Globus pallidus (tissue), 1 donor: ENCODE data around the gene ANKS1A.
A peak's percentile ranks its signal among the peaks of the same experiment; 100 is the strongest.

ENCODE experiments used
- DNase-seq: peaks from one replicate; pipeline ENCODE4 v3.0.0-alpha.2; 2015; ENCODE audit warnings: low spot score

ANKS1A gene

GRCh38 chr6:35069262-35069661 lies 180.2 kb downstream of the ANKS1A start:
- DNase-seq = no peak

DNA sequence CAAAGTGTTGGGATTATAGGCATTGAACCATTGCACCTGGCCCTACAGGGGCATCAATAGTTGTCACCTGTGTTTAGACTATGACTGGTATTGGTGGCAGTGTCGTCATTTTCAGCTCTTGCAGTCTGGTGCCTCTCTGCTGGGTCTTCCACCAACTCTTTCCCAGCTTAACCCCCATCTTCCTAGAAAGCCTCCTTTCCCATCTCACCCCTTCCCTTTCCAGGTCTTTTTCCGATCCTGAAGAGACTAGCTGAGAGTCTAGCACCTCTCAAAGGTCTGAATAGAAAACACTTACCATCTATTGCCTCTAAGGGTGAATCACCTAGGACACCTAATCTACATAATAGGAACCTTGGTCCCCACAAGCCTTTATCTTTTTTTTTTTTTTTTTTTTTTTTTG lies 181.1 kb downstream of the ANKS1A start:
- DNase-seq = no peak

- no peak for DNase-seq
These were observed 182.4 kb downstream of the ANKS1A start for GRCh38 chr6:35071347-35071994.

DNA sequence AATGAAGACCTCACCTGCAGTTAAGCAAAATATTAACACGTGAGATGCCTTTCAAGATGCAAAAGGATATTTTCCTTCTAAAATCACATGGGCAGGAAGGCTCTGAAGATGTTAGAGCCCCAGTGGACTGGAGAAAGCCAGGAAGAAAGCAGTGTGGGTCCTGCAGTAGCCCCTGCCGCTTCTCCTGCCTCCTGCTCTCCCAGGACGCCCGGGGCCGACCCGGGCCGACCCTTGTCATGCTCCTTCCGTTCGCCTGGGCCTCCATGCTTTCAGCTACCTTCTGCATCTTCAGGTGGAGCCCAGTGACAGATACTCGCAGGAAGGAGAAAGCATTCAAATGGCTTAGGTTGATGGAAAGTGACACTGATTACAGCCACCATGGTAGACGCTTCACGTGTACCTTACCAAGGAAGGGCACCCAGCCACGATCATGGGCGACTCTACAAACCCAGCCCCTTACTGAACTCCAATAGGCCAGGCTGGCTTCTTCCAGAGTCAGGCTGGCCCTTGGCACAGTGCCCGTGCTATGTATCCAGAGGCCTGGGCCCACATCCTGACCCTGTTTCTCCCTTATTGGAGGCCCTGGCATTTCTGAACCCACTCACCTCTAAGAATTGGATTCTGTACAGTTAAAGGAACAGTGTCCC lies 183.1 kb downstream of the ANKS1A start:
- no peak for DNase-seq

DNA sequence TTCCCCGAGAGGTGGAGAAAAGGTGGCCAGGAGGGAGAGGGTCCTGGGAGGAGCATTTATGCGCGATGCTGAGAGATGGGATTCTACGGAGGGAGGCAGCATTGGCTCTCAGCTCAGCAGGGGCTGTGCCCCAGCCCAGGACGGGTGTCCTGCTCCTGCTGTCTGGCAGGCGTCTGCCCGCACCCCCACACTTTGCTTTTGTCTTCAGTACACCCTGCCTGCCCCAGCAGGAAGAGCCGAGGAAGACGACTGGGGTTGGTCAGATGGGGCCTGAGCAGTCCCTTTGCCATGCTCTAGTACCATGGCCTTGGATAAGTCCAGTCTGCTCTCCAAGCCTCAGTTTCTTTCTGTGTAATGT lies 183.6 kb downstream of the ANKS1A start:
- no peak for DNase-seq

DNA sequence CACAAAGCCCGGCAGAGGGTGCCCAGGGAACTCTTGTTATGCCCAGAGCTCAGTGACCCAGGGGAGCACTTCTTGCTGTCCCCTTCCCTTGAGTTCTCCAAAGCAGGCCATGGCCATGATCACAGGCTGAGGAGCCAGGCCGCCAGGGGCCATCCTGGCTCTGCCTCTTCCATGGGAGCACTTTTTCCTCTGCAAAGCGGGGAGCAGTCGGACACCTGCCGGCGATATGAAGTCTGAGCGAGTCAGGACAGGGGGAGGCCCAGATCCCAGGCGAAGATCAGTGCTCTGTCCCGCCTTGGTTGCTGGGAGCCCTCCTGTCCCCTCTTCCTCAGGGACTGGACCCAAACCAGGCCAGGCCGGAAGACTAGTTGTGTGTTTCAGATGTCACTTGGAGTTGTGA lies 184.2 kb downstream of the ANKS1A start:
- no peak for DNase-seq

DNA sequence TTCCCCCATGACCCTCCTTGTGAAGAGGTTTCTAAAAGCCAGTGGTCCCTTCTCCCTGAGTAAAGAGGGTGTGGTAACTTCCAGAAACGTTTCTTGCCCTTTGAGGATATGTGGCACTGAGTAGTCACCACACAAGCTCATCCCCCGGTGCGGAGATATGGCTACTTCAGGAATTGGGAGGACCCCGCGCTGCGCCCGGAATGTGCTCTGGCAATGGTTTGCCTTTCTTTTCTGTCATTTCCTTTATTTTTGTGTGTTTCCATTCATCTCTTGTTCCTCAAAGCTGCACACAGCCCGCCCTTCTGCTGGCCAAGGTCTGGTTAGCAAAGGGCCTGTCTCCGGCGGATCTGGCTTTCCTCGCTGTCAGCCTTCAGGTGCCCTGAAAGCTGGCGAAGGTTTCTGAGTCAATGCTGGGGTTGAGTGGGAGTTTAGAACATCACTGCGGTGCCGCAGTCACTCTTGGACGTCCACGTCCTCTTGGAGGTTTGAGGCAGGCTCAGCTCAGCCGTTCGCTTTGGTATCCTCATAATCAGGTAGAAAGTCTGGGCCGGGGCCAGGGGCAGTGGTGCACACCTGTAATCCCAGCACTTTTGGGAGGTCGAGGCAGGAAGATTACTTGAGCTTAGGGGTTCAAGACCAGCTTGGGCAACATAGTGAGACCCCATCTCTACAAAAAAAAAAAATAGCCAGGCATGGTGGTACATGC lies 184.9 kb downstream of the ANKS1A start:
- no peak for DNase-seq

GRCh38 chr6:35076997-35077712 lies 188.1 kb downstream of the ANKS1A start:
- DNase-seq = no peak

DNA sequence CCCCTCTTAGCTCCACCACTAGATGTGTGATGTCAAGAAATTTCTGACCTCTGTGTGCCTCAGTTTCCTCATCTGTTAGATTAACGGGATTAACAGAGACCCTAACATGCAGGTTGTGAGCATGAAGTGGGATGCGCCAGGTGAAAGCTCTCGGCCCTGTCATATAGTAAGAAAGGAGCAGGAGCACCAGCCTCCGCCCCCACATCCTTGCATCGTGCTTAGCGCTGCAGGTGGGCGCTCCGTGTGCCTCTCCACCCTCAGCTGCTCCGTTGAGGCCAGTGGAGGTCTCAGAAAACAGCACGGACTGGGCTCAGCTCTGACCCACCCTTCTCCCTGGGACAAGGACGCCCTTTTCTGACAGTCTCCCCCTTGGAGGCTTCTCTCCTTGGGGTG lies 188.7 kb downstream of the ANKS1A start:
- DNase-seq = no peak

DNA sequence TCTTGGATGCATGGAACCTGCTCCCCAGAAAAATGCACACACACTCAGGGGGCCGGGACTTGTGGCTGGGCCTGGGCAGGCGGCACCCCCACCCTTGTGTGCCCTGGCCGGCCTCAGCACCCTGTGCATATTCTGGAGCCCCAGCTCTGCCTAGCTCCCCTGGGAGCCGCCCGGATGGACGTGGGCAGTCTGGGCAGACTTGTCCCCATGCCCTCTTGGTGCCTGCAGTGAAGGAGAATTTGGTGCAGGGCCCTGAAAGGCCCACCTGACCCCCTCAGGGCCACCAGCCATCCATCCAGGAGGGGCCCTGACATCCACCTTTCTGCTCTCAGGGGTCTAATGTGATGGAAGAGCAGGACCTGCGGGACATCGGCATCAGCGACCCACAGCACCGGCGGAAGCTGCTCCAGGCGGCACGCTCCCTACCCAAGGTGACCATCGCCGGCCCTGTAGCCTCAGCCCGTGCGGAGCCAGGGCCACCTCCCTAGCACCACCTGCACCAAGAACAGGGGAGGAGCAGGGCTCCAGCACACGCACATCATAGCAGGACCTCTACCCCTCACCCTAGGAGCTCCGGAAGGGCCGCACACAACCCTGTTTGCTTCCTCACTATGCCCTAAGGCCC lies 189.3 kb downstream of the ANKS1A start:
- no peak for DNase-seq

- DNase-seq = no peak
These were observed 189.8 kb downstream of the ANKS1A start for GRCh38 chr6:35078896-35079295.

DNA sequence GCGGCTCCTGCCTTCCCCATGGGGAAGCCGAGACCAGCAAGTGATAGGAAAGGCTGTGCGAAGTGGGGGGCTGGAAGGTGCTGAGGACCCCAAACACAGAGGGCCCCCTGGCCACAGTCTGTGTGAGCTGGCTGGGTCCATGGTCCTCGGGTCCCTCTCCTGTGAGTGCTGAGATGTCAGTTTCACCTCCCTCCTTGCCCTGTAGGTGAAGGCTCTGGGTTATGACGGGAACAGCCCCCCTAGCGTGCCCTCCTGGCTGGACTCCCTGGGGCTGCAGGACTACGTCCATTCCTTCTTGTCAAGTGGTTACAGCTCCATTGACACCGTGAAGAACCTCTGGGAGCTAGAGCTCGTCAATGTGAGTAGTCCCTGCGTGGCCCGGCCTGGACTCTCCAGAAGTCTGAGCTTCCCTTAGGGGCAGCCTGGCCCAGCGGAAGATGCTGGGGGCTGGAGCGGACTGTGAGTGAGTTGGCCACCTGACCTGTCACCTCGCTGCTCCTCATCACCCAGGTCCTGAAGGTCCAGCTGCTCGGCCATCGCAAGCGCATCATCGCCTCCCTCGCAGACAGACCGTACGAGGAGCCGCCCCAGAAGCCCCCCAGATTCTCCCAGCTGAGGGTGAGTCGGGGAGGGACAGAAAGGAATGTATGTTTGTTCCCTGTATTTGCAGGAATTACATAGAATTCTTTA lies 190.4 kb downstream of the ANKS1A start:
- no peak for DNase-seq

GRCh38 chr6:35080016-35080680 lies 191.1 kb downstream of the ANKS1A start:
- no peak for DNase-seq

- DNase-seq = no peak
These were observed 191.9 kb downstream of the ANKS1A start for GRCh38 chr6:35080821-35081425.

GRCh38 chr6:35081426-35081851 lies 192.4 kb downstream of the ANKS1A start:
- no peak for DNase-seq

- DNase-seq = no peak
These were observed 193.1 kb downstream of the ANKS1A start for GRCh38 chr6:35082046-35082732.

GRCh38 chr6:35082733-35083403 lies 193.8 kb downstream of the ANKS1A start:
- no peak for DNase-seq

DNA sequence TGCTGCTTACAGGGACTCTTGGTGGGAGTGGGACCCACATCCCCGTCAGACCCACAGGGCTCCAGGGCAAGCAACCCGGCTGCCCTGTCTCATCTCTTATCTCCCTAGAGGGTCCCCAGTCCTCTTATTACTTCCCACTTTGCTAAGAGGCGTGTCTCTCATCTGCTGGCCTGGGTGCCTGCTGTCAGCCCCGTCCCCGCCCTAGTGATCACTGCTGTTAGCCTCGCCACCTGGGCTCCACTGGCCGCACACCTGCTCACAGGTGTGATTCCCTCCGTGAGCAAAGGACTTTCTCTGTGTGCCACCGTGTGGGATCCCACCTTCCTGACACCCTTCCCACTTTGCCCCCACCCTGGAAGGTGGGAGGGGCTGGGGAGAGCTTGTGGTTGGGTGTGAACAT lies 194.5 kb downstream of the ANKS1A start:
- DNase-seq = no peak

GRCh38 chr6:35084041-35084491 lies 195.0 kb downstream of the ANKS1A start:
- DNase-seq = peak; percentile 58
